Heart right ventricle (tissue), 16 donors: ENCODE measurements around the gene CTNNA1. TPM values are rescaled to one million over a fixed set of nuclear protein-coding genes. Genes with fewer than 3 reads are reported as not detected.

Experiments
- ATAC-seq, 8 donors: fragments of 200-7000 bp; cut with Tn5 transposase; one replicate each; pipeline ENCODE4 v1.9.1; 2020; ENCODE audit warnings: mild to moderate bottlenecking in 8 of 8, moderate library complexity in 8 of 8, moderate number of reproducible peaks in 1 of 8
- DNase-seq, 2 donors: peaks; one replicate each; pipeline ENCODE4 v3.0.0-alpha.2; 2020
- H3K27ac ChIP-seq, 10 donors: fragments of 200-600 bp; sonication (generic) in 2 of 10; one replicate each; pipeline versions ENCODE4 v1.5.0 to v1.8.0; 2020 to 2022; ENCODE audit warnings: mild to moderate bottlenecking in 3 of 10
- H3K27me3 ChIP-seq, 7 donors: fragments of 200-600 bp; one replicate each; pipeline ENCODE4 v1.8.0; 2021 to 2022; ENCODE audit warnings: mild to moderate bottlenecking in 2 of 7
- H3K36me3 ChIP-seq, 9 donors: fragments of 200-600 bp; sonication (generic) in 1 of 9; one replicate each; pipeline versions ENCODE4 v1.5.0 to v1.8.0; 2020 to 2022; ENCODE audit warnings: mild to moderate bottlenecking in 2 of 9
- H3K4me1 ChIP-seq, 9 donors: fragments of 200-600 bp; sonication (generic) in 1 of 9; one replicate each; pipeline versions ENCODE4 v1.5.0 to v1.8.0; 2020 to 2022; ENCODE audit warnings: mild to moderate bottlenecking in 4 of 9
- H3K4me3 ChIP-seq, 10 donors: fragments of 200-600 bp; sonication (generic) in 2 of 10; one replicate each; pipeline versions ENCODE4 v1.5.0 to v1.8.0; 2020 to 2022; ENCODE audit warnings: mild to moderate bottlenecking in 7 of 10, moderate library complexity in 2 of 10
- H3K9me3 ChIP-seq, 11 donors: fragments of 200-600 bp in 10 of 11; sonication (generic) in 2 of 11; one replicate each; pipeline versions ENCODE4 v1.5.0 to v1.8.0; 2013 to 2022; ENCODE audit warnings: mild to moderate bottlenecking in 2 of 11, control low read depth in 1 of 11, moderate library complexity in 1 of 11
- CTCF ChIP-seq, 9 donors: fragments of 200-600 bp; sonication (generic) in 2 of 9; IDR thresholded peaks; one replicate each; pipeline versions ENCODE4 v1.5.0 to v1.8.0; 2021 to 2022; ENCODE audit warnings: antibody characterized with exemption in 9 of 9, mild to moderate bottlenecking in 5 of 9, moderate library complexity in 1 of 9
- WGBS, 2 donors: extraction: QIAGEN DNeasy Blood & Tissue Kit; methylation state at CpG; one replicate each; pipeline ENCODE4 v1.1.7; 2013; ENCODE audit warnings: inconsistent platforms in 1 of 2; 5-methylcytosine and 5-hydroxymethylcytosine counted together
- intact Hi-C, 10 donors: fragments of 100-400 bp; cut with DNase I; formaldehyde crosslinking; loops; one replicate each; pipeline versions ENCODE4 v1.11.1 to v1.14.2; 2022
- polyA plus RNA-seq, 2 donors: library from polyadenylated mRNA; stranded (reverse); fragments of 200-250 nt; gene quantifications; one replicate each; pipeline ENCODE4 v1.2.3, GENCODE V29; 2013
- total RNA-seq, 10 donors: library from RNA; stranded (reverse); fragmentation: NEBNext Ultra II Directional in 3 of 10; extraction: Animal tissue kit (Norgen Biotek cat#: 25700) in 3 of 10; gene quantifications; one replicate each; pipeline versions ENCODE4 v1.2.1 to v1.2.4, GENCODE V29; 2021 to 2023
- donor health status: Arrhythmogenic right ventricular cardiomyopathy.
- donor health status: ischemic (EF 13 %, LVEDD 7.1; RV severe dilation, severe dysfunction).
- donor health status: healthy with polysubstance abuse.
- donor health status: DM: no; HTN: yes; CAD: no.
- donor health status: DM: no; HTN: no; CAD: no.
- donor health status: ischemic (EF 25% LVEDD 6.9; RV normal size, moderate dysfunction).
- donor health status: ischemic (EF 25% LVEDD 5.7; RV mildly dilated, moderate dysfunction).
- donor health status: healthy.
- donor health status: DM: yes; HTN: yes; CAD: no.
- donor health status: Ischemic cardiomyopathy.
- donor health status: ischemic (EF 35%, LVEDD 5.7; RV mildly dilated, moderate dysfunction).
- donor health status: nonischemic (EF 11% LVEDD 7.7; RV severe dilation, severe dysfunction).
- donor health status: DM: yes; HTN: yes; CAD: no.
- donor health status: PGD.
- donor health status: ischemic (EF 29% LVEDD 5.4; RV normal size, mild dysfunction).
- donor health status: nonischemic (EF 23%, LVEDD 6.1; RV moderate dilation, normal function).

Gene CTNNA1
- total and polyA plus RNA-seq, 12 donors, result 128 to 416 (median 379) TPM

- no peak overlapping the region for H3K27ac ChIP-seq
- H3K4me1 ChIP-seq, result peaks cover 7 to 84% (median 55%) of the 10 kb centered on the region in 9 donors
- H3K4me3 ChIP-seq, result no peak overlapping the region
- WGBS, 2 donors, result 69 to 72% methylated on average over 17 of the region's 17 CpGs
- ATAC-seq (peak in 3 of 8 donors; percentile 28 to 56 (median 34)), DNase-seq (no peak)
- H3K9me3 ChIP-seq, result peaks cover 0 to 5% (median 0%) of the 10 kb centered on the region in 11 donors
- intact Hi-C loops, result loop anchor here in 1 of 10 donors (5.0 kb wide), 1 partner anchor 389 kb away; no protein-coding TSS in a partner anchor
- H3K27me3 ChIP-seq, result no peaks in the 10 kb centered on the region
- TF ChIP-seq CTCF (IDR thresholded peaks at IDR 0.05), result no peak
- H3K36me3 ChIP-seq, result no peaks in the 10 kb centered on the region
Measured at GRCh38 chr5:138873466-138874221, 120.4 kb downstream of the CTNNA1 start.

GRCh38 chr5:138874241-138874640 is 121.0 kb downstream of the CTNNA1 start:
- no peak overlapping the region for H3K27ac ChIP-seq
- no peaks in the 10 kb centered on the region for H3K36me3 ChIP-seq
- 66 to 74% methylated on average over 6 of the region's 6 CpGs for WGBS, 2 donors
- H3K9me3 ChIP-seq, result peaks cover 0 to 5% (median 0%) of the 10 kb centered on the region in 11 donors
- peak in 1 of 8 donors; percentile 13 for ATAC-seq
- H3K4me1 ChIP-seq, result peaks cover 7 to 84% (median 61%) of the 10 kb centered on the region in 9 donors
- DNase-seq, result no peak
- TF ChIP-seq CTCF (IDR thresholded peaks at IDR 0.05), result no peak
- H3K4me3 ChIP-seq, result peak overlapping the region in 1 of 10 donors; percentile 12
- H3K27me3 ChIP-seq, result no peaks in the 10 kb centered on the region
- intact Hi-C loops, result loop anchor here in 1 of 10 donors (5.0 kb wide), 1 partner anchor 388 kb away; no protein-coding TSS in a partner anchor

- peaks cover 0 to 5% (median 0%) of the 10 kb centered on the region in 11 donors for H3K9me3 ChIP-seq
- H3K4me1 ChIP-seq, result peaks cover 7 to 82% (median 56%) of the 10 kb centered on the region in 9 donors
- peak within 1 kb of the TSS in 2 of 10 donors; percentile 12 for H3K4me3 ChIP-seq
- TF ChIP-seq CTCF (IDR thresholded peaks at IDR 0.05), result no peak
- H3K27ac ChIP-seq, result no peak within 1 kb of the TSS
- 65 to 76% methylated on average over 18 of the region's 18 CpGs for WGBS, 2 donors
- DNase-seq (no peak), ATAC-seq (no peak)
- H3K36me3 ChIP-seq, result no peaks in the 10 kb centered on the region
- intact Hi-C loops, result loop anchor here in 1 of 10 donors (5.0 kb wide), 1 partner anchor 387 kb away; no protein-coding TSS in a partner anchor
- H3K27me3 ChIP-seq, result no peaks in the 10 kb centered on the region
Measured at GRCh38 chr5:138874771-138875551, 121.7 kb downstream of the CTNNA1 start, which contains the start of gene LRRTM2. LRRTM2 (minus strand) TSS chr5:138875335; CDS start chr5:138874911, 424 bp downstream.

- Histone ChIP-seq H3K36me3 (no peaks in the 10 kb centered on the region), H3K9me3 (peaks cover 0 to 5% (median 0%) of the 10 kb centered on the region in 11 donors), H3K4me3 (no peak overlapping the region), H3K27ac (no peak overlapping the region), H3K27me3 (no peaks in the 10 kb centered on the region), H3K4me1 (peaks cover 7 to 79% (median 51%) of the 10 kb centered on the region in 9 donors)
- TF ChIP-seq CTCF (IDR thresholded peaks at IDR 0.05), result no peak
- DNase-seq, result no peak
- no peak for ATAC-seq
- intact Hi-C loops, result no loop called here
- 75 to 81% methylated on average over 2 of the region's 2 CpGs for WGBS, 2 donors
Measured at GRCh38 chr5:138875552-138875875, 122.3 kb downstream of the CTNNA1 start.
